Measurements from ENCODE around the gene PADI3. TPM values are rescaled to one million over a fixed set of nuclear protein-coding genes. Genes with fewer than 3 reads are reported as not detected.

PADI3 gene
- total RNA-seq, 4 donors from 2014 or later: not detected

GRCh38 chr1:17220287-17220686, 28.6 kb upstream of the PADI3 start:
- intact Hi-C loops (cut with DNase I; ENCODE audit: low total_unique reads) (no loop called here), in situ Hi-C loops (cut with MboI; ENCODE audit: low pct_ligation_motif_present in 1 of 4, low pct_unique_long_range_greater_than_20kb in 1 of 4, low sequenced_read_pairs in 3 of 4) (no loop called here)
- no peaks in the 10 kb centered on the region for H3K4me1 ChIP-seq
- peaks cover 14% of the 10 kb centered on the region for H3K27me3 ChIP-seq
- H3K36me3 ChIP-seq: no peaks in the 10 kb centered on the region
- H3K4me3 ChIP-seq: no peak overlapping the region
- TF ChIP-seq CTCF (IDR thresholded peaks at IDR 0.05): no peak
- no peak for TF ChIP-seq POLR2A (IDR thresholded peaks at IDR 0.05)
- no peak for TF ChIP-seq EP300 (IDR thresholded peaks at IDR 0.05; ENCODE audit: low read depth)
- no peak for TF ChIP-seq POLR2AphosphoS5 (IDR thresholded peaks at IDR 0.05)
- H3K9me3 ChIP-seq: no peaks in the 10 kb centered on the region
- DNase-seq: no peak
- 89 to 100% methylated on average over 2 to 3 of the region's 3 CpGs for WGBS, 2 donors (ENCODE audit: low coverage in 1 of 2)
- no peak overlapping the region for H3K27ac ChIP-seq

- in situ Hi-C loops (cut with MboI; ENCODE audit: low pct_ligation_motif_present in 1 of 4, low pct_unique_long_range_greater_than_20kb in 1 of 4, low sequenced_read_pairs in 3 of 4) (no loop called here), intact Hi-C loops (cut with DNase I; ENCODE audit: low total_unique reads) (no loop called here)
- H3K27ac ChIP-seq: no peak overlapping the region
- peaks cover 4% of the 10 kb centered on the region for H3K27me3 ChIP-seq
- 82% methylated on average over 5 to 14 of the region's 14 CpGs for WGBS, 2 donors (ENCODE audit: low coverage in 1 of 2)
- H3K4me3 ChIP-seq: no peak overlapping the region
- no peak for TF ChIP-seq POLR2A (IDR thresholded peaks at IDR 0.05)
- TF ChIP-seq EP300 (IDR thresholded peaks at IDR 0.05; ENCODE audit: low read depth): no peak
- TF ChIP-seq CTCF (IDR thresholded peaks at IDR 0.05): no peak
- no peak for TF ChIP-seq POLR2AphosphoS5 (IDR thresholded peaks at IDR 0.05)
- DNase-seq: no peak
- H3K4me1 ChIP-seq: peaks cover 0 to 3% (median 0%) of the 10 kb centered on the region in 4 donors
- no peaks in the 10 kb centered on the region for H3K9me3 ChIP-seq
- no peaks in the 10 kb centered on the region for H3K36me3 ChIP-seq
Observed at GRCh38 chr1:17222557-17222956, 26.3 kb upstream of the PADI3 start.

- 94% methylated on average over 4 of the region's 4 CpGs; no CpG with 5 or more reads in 1 of the 2 donors for WGBS, 2 donors (ENCODE audit: low coverage in 1 of 2)
- TF ChIP-seq POLR2A (IDR thresholded peaks at IDR 0.05) (no peak), EP300 (IDR thresholded peaks at IDR 0.05; ENCODE audit: low read depth) (no peak), CTCF (IDR thresholded peaks at IDR 0.05) (no peak), POLR2AphosphoS5 (IDR thresholded peaks at IDR 0.05) (no peak)
- Histone ChIP-seq H3K27ac (no peak overlapping the region), H3K27me3 (no peaks in the 10 kb centered on the region), H3K4me3 (no peak overlapping the region), H3K4me1 (peaks cover 0 to 12% (median 7%) of the 10 kb centered on the region in 4 donors), H3K36me3 (no peaks in the 10 kb centered on the region), H3K9me3 (no peaks in the 10 kb centered on the region)
- in situ Hi-C loops (cut with MboI; ENCODE audit: low pct_ligation_motif_present in 1 of 4, low pct_unique_long_range_greater_than_20kb in 1 of 4, low sequenced_read_pairs in 3 of 4): no loop called here
- intact Hi-C loops (cut with DNase I; ENCODE audit: low total_unique reads): no loop called here
- DNase-seq: no peak
Observed at GRCh38 chr1:17224434-17224833, 24.5 kb upstream of the PADI3 start.

- intact Hi-C loops (cut with DNase I; ENCODE audit: low total_unique reads) (no loop called here), in situ Hi-C loops (cut with MboI; ENCODE audit: low pct_ligation_motif_present in 1 of 4, low pct_unique_long_range_greater_than_20kb in 1 of 4, low sequenced_read_pairs in 3 of 4) (no loop called here)
- 82% methylated on average over 6 of the region's 6 CpGs; no CpG with 5 or more reads in 1 of the 2 donors for WGBS, 2 donors (ENCODE audit: low coverage in 1 of 2)
- peaks cover 0 to 19% (median 13%) of the 10 kb centered on the region in 4 donors for H3K4me1 ChIP-seq
- TF ChIP-seq EP300 (IDR thresholded peaks at IDR 0.05; ENCODE audit: low read depth) (no peak), POLR2A (IDR thresholded peaks at IDR 0.05) (no peak), POLR2AphosphoS5 (IDR thresholded peaks at IDR 0.05) (no peak), CTCF (IDR thresholded peaks at IDR 0.05) (no peak)
- no peaks in the 10 kb centered on the region for H3K27me3 ChIP-seq
- no peak overlapping the region for H3K4me3 ChIP-seq
- no peaks in the 10 kb centered on the region for H3K9me3 ChIP-seq
- no peaks in the 10 kb centered on the region for H3K36me3 ChIP-seq
- no peak for DNase-seq
- H3K27ac ChIP-seq: no peak overlapping the region
Observed at GRCh38 chr1:17225140-17225539, 23.8 kb upstream of the PADI3 start.
